GM11168 (cell line): ENCODE data around the gene SLC46A1.

Source experiments
- in situ Hi-C: fragments of 300-500 bp; cut with MboI; formaldehyde crosslinking; loops from one replicate; pipeline ENCODE4 v1.12.0; 2022; ENCODE audit warnings: low sequenced_read_pairs; ENCODE audit not compliant: unreplicated experiment

Gene SLC46A1

DNA sequence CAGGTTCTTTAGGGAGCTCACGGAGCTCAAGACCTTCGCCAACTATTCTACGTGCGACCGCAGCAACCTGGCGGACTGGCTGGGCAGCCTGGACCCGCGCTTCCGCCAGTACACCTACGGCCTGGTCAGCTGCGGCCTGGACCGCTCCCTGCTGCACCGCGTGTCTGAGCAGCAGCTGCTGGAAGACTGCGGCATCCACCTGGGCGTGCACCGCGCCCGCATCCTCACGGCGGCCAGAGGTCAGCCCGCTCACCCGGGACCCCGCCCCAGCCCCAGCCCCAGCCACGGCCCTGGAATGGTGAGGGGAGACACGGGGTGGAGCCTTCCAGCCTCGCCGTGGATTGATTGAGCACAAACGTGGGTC lies 21.0 kb downstream of the SLC46A1 start:
- in situ Hi-C loops, result no loop called here

DNA sequence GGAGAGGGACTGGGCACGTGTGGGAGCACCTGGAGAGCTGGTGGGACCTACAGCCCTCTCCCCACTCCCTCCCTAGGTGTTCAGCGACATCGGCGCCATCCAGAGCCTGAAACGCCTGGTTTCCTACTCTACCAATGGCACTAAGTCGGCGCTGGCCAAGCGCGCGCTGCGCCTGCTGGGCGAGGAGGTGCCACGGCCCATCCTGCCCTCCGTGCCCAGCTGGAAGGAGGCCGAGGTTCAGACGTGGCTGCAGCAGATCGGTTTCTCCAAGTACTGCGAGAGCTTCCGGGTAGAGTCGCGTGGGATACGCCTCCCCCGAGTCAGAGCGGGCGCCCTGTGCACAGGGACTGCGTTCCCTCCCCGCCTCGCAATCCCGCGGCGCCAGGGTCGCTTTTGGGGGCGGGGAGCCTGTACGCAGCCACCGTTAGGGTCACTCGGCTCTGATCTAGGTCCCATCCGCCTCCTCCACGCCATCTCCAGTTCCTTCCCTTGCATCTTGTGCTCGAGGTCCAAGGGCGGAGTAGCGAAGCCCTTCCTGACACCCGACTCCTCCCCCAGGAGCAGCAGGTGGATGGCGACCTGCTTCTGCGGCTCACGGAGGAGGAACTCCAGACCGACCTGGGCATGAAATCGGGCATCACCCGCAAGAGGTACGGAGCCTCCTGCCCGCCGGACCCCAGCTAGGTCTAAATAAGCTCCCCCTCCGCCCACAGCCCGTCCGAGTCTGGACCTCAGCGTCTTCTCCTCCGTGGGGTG lies 21.6 kb downstream of the SLC46A1 start:
- in situ Hi-C loops, result loop anchor here (5.0 kb wide), 1 partner anchor 33 kb away; no protein-coding TSS in a partner anchor

DNA sequence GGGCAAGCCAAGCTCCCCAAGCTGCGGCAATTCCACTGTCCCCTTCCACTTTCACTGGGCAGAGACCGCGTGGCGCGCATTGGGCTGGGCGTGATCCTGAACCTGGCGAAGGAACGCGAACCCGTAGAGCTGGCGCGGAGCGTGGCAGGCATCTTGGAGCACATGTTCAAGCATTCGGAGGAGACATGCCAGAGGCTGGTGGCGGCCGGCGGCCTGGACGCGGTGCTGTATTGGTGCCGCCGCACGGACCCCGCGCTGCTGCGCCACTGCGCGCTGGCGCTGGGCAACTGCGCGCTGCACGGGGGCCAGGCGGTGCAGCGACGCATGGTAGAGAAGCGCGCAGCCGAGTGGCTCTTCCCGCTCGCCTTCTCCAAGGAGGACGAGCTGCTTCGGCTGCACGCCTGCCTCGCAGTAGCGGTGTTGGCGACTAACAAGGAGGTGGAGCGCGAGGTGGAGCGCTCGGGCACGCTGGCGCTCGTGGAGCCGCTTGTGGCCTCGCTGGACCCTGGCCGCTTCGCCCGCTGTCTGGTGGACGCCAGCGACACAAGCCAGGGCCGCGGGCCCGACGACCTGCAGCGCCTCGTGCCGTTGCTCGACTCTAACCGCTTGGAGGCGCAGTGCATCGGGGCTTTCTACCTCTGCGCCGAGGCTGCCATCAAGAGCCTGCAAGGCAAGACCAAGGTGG lies 24.7 kb downstream of the SLC46A1 start:
- in situ Hi-C loops, result loop anchor here (5.0 kb wide), 1 partner anchor 36 kb away; no protein-coding TSS in a partner anchor

DNA sequence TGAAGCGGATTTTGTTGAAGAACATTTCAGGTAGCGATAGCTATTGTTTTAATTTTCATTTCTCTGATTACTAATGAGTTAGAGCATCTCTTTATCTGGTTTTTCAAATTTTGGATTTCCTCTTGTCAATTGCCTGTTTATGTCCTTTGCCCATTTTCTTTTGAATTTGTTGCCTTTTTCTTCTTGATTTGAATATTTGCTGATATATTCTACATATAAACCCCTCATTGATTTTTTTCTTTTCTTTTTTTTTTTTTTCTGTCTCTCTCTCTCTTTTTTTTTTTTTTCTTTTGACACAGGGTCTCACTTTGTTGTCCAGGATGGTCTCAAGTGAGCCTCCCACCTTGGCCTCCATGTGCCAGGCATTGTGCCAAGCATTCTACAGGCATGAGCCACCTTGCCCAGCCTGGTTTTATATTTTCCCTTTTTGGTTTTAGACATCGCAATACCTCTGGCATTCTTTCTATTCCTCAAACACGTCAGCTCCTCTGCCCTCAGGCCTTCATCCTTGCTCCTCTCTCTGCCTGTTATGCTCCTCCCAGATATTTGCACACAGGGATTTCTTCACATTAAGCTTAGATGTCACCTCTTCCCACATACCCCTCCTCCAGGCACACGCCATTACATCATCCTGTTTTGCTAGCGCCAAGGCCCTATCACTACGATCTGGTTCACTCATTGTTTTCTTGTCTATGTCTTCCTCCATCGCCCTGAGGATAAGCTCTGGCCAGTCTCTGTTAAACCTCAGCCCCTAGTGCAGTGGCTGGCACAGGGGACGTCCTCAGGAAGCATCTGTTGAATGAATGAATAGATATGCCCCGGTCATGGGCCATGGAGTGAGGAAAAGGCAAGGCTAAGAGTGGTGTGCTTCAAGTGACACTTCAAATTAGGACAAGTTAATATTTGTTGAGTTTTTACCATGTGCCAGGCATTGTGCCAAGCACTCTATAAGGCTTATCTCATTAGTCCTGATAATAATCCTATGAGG lies 25.9 kb downstream of the SLC46A1 start:
- in situ Hi-C loops, result loop anchor here (5.0 kb wide), 1 partner anchor 37 kb away; no protein-coding TSS in a partner anchor

DNA sequence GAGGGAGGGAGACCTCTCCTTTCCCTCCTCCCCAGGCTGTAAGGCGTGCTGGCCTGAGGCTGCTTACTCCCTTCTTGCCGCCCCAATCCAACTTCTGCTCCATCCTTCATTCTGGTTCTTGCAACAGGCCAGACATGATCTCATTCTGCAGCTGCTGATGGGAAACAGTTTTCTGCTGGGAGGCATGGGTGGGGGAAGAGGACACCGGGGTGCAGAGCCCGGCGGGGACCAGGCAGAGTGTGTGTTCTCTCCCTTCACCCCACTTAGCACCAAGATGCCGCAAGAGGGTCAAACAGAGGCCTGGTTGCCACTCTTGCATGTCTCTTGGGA lies 33.1 kb downstream of the SLC46A1 start:
- in situ Hi-C loops, result no loop called here

DNA sequence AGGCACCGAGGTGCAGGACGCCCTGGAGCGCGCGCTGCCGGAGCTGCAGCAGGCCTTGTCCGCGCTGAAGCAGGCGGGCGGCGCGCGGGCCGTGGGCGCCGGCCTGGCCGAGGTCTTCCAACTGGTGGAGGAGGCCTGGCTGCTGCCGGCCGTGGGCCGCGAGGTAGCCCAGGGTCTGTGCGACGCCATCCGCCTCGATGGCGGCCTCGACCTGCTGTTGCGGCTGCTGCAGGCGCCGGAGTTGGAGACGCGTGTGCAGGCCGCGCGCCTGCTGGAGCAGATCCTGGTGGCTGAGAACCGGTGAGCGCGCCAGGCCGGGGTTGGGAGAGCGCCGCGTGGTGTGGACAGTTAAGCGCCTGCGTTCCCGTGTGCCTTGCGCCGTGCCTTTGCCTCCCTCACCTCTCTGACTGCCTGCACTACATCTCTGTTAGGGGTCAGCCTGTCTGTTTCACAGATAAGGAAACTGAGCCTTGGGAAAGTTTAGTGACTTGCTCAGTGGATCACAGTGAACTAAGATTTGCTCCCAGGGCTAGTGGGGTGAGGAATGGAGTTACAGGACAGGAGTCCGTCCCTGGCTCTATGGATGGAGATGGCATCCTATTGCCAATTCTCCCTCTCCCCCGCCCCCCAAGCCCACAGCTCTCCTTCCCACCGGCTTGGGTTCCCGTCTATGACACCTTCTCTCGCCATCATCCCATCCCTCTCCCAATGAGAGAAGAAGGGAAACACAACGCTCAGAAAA lies 33.6 kb downstream of the SLC46A1 start:
- in situ Hi-C loops, result no loop called here

DNA sequence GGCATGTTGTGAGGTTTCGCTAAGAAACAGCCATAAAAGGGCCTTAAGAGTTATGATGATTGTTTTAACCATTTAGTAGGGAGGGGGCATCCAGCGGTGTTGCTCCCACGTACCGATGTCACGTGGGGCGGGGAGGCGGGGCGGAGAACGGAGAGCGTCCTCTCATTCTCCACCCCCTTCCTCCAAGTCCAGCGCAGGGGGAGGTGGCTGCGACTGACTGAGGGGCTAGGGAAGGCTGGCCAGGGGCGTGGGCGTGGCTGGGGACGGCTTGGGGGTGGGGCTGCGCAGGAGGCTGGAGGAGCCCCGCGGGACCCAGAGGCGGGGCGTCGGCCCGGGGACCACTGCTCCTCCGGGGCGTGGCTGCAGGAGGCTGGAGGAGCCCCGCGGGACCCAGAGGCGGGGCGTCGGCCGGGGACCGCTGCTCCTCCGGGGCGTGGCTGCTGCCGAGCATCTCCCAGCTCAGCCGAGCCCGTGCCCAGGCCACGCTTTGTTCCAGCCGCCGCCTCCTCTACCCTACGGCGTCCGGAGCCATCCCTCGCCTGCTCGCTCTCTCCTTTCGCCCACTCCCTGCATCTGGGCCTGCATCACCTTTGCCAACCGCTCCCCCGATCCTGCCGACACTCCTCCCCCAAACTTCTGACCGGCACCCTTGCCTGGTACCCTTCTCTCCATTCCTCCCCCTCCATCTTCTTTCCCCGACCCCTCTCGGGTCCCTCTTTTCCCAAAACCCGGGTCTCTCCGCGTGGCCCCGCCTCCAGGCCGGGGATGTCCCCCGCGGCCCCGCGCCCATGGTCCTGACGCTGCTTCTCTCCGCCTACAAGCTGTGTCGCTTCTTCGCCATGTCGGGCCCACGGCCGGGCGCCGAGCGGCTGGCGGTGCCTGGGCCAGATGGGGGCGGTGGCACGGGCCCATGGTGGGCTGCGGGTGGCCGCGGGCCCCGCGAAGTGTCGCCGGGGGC lies 34.5 kb downstream of the SLC46A1 start, which contains the start of gene SARM1:
Gene SARM1 (plus strand): TSS at position 450 of the 958 bp plus-strand sequence. CDS start 339 bp downstream, at position 789.
- in situ Hi-C loops, result no loop called here

DNA sequence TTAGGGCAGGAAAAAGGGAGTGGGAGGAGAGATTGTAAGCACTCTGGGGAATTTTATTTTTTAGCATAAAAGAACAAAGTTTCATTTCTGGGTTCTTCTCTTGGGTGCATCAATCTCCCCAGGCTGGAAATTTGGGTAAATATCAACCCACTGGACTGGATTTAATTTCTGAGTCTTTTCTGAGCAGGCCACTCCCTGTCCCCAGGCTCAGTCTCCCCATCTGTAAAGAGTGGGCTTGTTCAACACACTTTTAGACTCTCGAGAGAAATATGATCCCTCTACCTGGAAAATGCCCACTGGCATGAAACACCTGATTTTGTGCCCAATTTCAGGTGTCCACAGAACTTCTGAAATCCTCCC lies 35.3 kb downstream of the SLC46A1 start:
- in situ Hi-C loops, result no loop called here

DNA sequence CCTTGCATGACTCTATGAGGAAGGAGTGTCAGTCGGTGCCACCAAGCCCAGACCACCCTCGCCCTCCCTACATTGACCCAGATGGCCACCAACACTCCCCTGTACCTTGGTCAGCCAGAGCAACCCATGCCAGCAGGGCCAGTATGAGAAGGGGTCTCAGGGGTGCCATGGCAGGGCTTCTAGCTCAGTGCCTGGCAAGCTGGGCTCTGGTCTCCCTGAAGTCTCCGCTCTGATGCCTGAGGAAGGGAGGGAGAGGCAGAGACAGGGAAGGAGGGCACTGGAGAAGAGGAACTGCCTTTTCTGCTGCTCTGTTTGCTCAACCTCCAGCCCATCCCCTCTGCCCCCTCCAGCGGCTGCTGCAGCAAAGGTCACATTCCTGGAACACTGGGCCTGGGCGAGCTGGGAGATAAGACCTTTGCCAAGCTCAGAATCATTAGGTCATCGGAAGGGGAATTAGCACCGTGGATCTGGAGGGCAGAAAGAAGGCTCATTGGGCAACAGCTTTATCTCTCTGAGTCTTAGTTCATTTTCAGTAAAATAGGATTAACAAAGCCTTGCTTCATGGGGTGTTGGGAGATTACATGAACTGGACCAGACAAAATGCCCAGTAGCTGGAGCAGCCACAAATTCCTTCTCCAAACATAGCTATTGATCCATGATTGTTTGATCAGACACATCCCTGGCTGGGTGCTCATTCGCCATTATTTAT lies 35.8 kb downstream of the SLC46A1 start, which contains the start of gene VTN:
Gene VTN (minus strand): TSS at position 273 of the 709 bp plus-strand sequence. CDS start 104 bp downstream, at position 169.
- in situ Hi-C loops, result no loop called here

DNA sequence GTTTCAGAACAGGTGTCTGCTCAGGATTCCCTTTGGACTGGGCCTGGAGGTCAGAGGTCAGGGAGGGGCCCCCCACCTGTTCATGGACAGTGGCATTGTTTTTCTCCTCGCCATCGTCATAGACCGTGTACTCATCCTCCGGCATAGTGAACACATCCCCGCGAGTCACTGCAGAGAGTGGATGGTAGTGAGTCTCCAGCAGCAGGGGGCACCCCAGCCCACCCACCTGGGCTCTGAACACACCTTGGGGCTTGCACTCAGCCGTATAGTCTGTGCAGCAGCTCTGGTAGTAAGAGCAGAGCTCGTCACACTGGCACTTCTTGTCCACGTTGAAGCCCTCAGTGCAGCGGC lies 36.4 kb downstream of the SLC46A1 start:
- in situ Hi-C loops, result no loop called here

DNA sequence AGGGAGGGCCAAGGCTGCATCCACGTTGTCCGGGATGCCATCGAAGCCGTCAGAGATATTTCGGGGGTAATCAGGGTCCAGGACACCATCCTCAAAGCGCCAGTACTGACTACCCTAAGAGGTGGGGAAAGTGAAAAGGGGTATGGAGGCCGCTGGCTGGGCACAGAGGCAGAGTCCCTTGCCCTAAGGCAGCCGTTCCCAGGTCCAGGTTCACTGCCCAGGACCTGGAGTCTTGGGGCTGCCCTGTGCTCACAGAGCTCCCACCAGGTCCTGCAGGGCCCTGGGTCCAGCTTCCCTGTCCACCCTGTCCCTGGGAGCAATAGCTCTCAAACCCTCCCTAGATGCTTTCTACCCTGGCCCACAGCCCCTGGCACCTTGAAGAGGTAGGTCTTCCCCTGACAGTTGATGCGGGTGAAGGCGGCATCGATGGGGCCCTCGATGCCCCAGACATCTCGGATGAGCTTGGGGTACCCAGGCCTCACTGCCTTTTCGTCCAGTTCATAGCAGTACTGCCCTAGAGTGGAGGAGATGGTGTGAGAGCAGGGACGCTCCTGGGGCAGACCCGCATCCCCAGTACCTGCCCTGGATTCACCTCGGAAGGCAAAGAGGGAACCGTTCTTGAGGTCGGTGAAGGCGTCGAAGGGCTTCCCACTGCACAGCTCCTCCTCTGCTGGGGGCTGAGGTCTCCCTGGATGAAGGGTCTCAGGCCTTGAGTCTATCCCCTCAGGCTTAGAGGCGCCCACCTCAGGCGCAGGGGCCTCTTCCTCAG lies 36.9 kb downstream of the SLC46A1 start:
- in situ Hi-C loops, result no loop called here

DNA sequence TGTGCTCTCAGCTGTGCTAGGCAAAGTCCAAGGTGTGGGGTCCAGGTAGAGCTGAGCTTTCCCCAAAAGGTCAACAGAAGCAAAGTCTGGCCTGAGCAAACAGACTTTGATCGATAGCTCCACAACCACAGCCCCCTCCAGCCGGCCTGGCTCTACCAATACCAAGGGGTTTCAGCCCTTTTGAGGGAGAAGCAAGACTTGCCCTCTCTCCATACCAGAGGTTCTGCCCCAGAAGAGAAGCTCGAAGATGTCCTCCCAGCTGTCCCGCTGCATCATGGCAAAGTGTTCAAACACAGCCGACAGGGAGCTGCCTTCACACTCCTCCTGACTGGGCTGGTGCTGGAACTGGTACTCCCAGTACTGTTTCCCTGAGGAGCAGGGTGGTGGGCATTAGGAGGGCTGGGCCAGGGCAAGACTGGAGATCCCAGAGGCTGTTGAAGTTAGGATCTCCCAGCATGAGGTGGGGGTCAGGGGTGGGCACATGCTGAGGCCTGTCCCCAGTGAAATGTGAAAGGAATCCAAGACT lies 37.6 kb downstream of the SLC46A1 start:
- in situ Hi-C loops, result no loop called here

DNA sequence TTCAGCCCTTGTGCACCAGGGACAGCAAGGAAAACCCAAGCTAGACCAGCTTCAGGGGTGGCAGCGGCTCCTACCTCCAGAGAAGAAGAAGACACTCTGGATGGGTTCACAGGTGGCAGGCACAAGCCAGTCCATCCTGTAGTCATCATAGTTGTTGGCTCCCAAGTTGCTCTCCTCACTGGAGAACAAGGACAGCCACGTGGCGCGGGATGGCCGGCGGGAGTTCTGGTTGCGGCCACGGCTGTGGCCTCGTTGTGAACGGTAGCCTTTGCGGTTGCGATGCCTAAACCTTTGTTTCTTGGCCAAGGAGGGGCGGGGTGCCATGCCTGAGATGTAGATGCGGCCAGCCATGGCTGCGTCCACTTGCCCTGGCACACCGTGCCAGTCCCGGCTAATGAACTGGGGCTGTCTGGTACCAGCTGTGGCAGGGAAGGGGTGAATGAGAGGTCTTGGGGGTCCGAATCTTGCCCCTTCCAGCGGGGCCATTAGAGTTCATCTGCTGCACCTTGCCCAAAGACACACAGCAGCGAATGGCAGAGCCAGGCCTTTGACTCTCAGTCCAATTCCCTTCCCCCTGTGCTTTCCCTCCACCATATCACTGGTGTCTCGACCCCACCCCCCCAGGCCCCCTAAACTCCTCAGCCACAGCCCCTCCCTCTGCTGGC lies 38.2 kb downstream of the SLC46A1 start:
- in situ Hi-C loops, result no loop called here

DNA sequence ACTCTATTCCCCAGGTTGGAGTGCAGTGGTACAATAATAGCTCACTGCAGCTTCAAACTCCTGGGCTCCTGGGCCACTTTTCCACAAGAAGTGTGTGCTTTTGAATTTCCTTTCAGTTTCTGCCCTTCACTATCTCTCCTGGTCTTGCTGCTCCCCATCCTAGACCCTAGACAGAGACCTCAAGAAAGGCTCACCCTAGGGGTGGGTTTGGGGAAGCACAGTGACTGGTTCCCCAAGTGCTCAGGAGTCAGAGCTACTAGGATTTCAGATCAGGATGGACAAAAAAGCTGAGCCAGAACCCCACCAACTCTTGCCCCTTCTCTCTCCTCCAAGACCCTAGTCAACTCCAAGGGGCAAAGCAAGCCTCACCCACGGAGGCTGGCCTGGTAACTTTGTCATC lies 39.4 kb downstream of the SLC46A1 start:
- in situ Hi-C loops, result no loop called here

DNA sequence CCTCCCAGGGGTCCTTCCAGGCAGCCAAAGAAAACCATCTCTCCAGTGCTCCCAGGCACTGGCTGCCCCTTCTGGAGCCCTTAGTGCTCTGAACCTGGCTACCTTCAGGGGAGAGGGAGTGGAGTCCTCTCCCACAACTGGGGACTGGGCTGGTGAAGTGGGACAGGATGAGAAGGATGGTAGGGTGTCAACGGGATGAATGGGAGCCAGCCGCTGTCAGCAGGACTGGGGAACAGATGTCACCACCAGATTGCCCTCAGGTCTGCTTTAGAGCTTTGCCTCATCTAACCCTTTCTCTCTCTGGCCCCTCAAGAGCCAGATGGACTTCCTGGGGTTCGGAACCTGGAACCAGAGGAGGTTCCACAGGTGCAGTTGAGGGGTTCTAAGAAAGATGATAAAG lies 40.5 kb downstream of the SLC46A1 start:
- in situ Hi-C loops, result no loop called here

DNA sequence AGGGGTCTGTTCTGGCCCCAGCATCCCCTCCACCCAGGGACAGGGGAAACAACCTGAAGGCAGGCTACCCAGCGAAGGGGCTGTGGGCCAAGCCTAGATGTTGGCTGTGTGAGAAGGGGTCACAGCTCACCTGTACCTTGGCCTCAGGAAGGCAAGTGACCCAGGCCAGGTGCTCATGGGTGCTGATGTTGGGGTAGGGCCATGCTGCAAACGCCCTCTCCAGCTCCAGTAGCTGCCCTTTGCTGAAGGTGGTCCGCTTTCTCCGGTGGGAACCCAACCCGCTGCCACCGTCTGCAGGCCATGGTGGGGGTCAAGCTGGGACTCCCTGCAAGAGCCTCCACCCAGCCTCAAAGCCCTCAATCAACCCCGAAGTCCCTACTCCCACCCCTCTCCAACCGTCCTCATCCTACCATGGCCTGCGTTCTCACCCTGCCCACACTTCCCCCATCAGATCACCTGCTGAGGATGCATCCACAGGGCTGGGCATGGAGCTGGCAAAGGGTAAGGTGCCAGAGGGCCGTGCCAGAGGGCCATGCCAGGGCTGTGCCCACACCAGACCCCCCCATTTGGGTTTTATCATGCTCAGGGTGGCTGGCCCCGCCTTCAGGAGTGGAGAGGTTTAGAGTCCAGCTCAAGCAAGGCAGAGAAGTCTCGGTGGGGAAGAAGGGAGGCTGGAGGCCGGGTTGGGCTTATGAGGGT lies 41.2 kb downstream of the SLC46A1 start, which contains the start of gene SEBOX:
Gene SEBOX (minus strand): TSS at position 535 of the 699 bp plus-strand sequence. CDS start 48 bp downstream, at position 487.
- in situ Hi-C loops, result no loop called here
